Hematopoietic multipotent progenitor cell treated with erythropoietin and hydrocortisone succinate and interleukin-3 and kit ligand, for 17 days (in vitro differentiated cells): Measurements from ENCODE around the gene CTRB2.
"Not testable (repeated sequence)": the region's sequence is repeated elsewhere in the genome, so short reads cannot be mapped to it uniquely, and the experiment has no call there.

Experiments
- DNase-seq: peaks from one replicate; pipeline ENCODE4 v3.0.0-alpha.2; 2015; ENCODE audit warnings: low spot score

The CTRB2 gene

GRCh38 chr16:75242436-75243078 is 35.6 kb upstream of the CTRB2 start:
- DNase-seq, result not testable (repeated sequence)

DNA sequence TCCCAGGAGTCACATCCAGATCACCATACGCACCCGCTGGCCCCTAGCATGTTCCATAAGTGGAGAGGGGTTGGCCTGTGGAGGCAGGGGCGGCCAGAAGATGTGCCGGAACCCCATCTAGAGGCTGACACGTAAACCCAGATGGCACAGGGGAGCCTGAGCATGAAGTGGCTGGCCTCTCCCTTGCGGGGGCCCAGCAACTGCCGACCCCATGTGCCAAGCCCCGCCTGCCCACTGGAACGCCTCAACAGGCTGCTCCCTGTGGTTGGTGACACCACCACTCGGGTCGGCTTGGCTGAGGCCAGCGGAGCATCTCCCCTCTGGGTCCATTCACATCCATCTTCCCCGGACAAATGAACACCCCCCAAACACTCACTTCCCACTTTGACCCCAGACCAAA is 35.0 kb upstream of the CTRB2 start:
- DNase-seq, result no peak

DNA sequence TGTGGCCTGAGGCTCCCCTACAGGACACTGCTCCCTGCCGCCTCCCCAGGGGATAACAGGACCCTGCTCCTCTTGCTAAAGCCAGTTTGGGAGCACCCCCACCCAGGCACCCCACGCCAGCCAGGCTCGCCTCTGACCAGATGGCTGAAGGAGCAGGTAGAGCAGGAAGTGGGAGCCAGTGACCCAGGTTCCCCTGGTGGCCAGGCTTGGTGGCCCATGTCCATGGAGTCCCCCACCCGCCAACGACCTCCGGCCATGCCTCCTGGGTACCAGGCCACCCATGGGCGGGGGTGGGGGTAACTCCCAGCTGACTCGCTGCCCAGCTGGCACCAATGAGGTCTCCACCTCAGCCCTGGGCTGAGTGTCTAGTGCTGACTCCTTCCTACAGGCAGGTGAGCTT is 34.5 kb upstream of the CTRB2 start:
- DNase-seq, result no peak

DNA sequence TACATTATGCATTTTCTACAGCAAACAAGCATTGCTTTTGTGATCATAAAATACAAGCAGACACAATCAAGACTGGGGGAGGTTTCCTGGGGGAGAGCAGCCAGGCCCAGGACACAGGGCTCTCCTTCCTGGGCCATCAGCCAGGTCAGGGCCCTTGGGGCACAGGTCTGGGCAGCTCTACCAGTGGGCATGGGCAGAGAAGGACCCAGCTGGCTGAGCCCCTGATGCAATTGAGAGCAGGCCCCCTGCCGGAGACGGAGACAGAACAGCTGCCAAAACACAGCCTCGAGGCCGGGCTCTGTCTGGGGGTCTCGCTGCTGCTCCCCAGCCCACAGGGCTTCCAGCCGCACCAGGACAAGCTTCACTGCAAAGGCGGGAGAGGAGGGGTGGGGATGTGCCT is 33.7 kb upstream of the CTRB2 start:
- DNase-seq, result not testable (repeated sequence)

- no peak for DNase-seq
Measured at GRCh38 chr16:75239542-75240122, 32.7 kb upstream of the CTRB2 start.

DNA sequence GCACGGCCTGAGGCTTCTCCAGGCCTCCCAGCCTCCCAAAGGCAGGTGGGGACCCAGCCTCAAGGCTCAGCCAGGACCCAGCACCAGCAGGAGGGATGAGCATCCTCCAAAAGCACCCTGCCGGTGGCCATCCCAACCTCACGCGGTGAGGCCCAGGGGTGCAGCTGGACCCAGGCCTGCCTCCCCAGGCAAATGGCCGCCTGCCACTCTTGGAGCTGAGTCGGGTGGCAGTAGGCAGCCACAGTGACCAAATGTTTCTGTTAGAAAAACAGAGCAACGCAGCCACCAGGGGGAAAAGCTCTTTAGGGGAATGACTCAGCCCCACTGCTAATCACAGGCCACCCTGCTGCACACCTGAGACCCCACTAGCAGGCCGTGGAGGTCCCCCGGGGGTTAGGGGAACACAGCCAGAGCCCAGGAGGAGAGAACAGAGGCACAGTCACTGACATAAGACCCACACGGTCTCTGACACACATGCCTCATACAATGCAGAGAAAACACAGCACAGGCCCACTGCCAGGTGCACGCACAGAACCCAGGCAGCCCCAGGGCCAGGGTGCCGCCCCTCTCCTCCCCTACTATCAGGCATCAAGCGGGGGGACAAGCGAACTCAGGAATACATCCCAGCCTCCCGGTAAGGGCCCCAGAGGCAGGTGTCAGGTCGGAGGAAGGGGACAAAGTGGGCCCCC is 32.0 kb upstream of the CTRB2 start:
- DNase-seq, result no peak

DNA sequence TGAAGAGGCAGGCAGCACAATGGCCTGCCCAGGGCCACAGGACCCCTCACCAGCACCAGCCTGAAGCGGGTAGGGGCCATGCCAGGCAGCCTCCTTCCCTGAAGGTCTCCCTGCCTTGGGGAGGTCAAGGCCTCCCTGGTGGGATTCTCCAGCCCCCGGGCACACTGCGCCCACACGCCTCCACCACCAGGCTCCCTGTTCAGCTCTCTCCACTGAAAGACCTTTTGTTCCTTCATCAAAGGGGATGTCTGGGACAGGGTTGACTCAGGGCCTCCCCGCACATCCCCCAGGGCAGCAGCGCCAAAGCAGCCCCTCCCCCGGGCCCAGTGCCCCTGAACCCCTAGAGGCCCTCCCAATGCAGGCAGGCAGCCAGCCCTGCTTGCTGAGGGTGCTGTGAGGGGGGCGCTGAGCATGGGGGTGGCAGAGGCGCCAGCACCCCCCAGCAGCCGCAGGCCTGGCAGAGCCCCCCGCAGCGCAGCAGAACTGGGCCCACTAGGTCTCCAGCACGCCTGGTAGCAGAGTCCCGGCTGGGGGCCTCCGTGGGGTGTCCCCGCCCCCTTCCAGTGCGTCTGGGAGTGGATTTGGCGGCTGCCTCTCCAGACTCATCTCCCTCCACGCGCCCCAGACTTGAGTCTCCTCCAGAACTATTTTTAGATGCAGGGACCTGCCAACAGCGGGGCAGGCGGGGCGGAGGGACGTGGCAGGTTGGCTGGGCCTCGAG is 31.3 kb upstream of the CTRB2 start:
- no peak for DNase-seq

- DNase-seq, result no peak
Measured at GRCh38 chr16:75237398-75238131, 30.6 kb upstream of the CTRB2 start.

DNA sequence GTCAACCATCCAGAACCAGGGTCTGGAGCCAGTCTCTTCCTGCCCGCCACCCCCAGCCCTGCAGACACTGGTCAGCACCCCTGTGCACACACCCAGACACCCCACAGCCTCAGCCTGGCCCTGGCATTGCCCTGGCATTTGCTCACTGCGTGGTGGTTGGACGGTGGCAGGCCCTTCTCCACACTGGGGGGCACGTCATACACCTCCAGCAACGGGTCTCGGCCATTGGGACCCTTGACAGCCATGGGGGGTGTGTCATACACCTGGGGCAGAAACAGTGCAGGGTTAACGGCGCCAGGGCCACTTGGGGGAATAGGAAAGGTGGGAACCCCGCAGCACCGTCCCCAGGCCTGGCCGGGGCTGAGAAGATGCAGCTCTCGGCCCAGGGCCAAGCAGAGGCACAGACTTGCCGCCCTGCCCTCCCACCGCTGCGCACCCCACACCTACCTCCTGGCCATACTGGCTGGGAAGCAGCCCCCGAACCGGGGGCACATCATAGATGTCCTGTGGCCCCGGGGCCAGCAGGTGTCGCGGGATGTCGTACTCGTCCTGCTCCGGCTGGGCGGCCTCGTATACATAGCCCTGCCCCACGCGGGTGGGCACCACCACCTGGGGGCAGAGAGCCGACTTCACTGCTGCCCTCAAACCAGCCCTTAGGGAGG is 29.9 kb upstream of the CTRB2 start:
- DNase-seq, result no peak

GRCh38 chr16:75236232-75236631 is 29.3 kb upstream of the CTRB2 start:
- DNase-seq, result no peak

DNA sequence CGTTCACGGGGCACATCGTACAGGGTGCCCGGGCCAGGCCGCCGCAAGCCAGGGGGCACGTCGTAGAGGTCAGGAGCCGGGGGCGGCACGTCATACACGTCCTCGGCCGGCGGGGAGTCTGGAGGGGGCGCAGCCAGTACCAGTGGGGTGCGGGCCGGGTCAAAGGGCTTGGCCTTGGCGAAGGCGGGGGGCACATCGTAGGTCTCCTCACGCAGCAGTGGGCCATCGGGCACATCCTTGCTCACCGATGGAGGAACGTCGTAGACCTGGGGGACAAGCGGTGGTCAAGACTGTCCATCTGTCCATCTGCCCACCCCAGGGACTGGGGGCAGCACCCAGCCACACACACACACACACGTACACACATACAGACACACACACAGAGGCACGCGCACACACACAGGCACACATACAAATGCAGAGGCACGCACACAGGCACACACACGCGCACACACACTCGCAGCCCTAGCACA is 28.8 kb upstream of the CTRB2 start:
- no peak for DNase-seq

- no peak for DNase-seq
Measured at GRCh38 chr16:75234856-75235696, 28.1 kb upstream of the CTRB2 start.

DNA sequence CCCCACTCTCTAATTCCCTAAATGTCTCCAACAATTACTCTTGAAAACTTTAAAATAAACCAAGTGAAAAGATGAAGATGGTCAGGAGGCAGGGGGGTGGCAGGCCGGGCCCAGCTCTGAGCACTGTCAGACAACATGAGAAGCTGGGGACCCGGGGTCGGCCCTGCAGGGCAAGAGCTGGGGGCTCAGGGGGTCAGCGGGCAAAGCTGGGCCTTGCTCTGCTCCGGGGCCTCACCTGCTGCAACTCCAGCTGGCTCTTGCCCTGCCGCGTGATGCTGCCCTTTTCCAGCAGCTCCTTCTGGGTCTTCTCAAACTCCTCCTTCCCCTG is 26.6 kb upstream of the CTRB2 start:
- no peak for DNase-seq

- no peak for DNase-seq
Measured at GRCh38 chr16:75231570-75231969, 24.6 kb upstream of the CTRB2 start.

DNA sequence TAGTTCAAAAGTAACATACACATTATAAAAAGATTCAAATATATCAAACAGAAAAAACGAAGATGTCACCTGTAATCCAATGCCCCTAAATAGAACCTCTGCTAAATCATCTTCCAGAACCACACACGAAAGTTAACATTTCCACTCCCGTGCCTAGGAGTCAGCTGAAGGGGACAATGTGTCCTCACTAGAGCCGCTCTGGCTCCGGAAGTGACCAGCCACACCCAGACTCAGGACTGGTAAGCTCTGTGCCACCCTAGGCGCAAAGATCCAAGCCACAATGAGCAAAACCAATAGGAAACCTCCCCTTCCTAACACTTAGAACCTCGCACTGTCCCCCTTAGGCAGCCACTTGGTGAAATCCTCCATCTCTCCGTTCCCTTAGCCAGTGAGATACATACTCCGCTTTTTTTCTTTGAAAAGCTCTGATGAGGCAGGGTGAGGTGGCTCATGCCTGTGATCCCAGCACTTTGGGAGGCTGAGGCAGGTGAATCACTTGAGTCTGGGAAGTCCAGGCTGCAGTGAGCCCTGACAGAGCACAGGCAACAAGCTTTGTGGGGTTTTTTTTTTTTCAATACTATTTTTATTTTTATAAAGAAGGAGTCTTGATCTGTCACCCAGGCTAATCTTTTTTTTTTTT is 23.6 kb upstream of the CTRB2 start:
- no peak for DNase-seq

GRCh38 chr16:75229172-75230031 is 22.4 kb upstream of the CTRB2 start:
- no peak for DNase-seq

GRCh38 chr16:75228143-75228976 is 21.4 kb upstream of the CTRB2 start:
- no peak for DNase-seq

DNA sequence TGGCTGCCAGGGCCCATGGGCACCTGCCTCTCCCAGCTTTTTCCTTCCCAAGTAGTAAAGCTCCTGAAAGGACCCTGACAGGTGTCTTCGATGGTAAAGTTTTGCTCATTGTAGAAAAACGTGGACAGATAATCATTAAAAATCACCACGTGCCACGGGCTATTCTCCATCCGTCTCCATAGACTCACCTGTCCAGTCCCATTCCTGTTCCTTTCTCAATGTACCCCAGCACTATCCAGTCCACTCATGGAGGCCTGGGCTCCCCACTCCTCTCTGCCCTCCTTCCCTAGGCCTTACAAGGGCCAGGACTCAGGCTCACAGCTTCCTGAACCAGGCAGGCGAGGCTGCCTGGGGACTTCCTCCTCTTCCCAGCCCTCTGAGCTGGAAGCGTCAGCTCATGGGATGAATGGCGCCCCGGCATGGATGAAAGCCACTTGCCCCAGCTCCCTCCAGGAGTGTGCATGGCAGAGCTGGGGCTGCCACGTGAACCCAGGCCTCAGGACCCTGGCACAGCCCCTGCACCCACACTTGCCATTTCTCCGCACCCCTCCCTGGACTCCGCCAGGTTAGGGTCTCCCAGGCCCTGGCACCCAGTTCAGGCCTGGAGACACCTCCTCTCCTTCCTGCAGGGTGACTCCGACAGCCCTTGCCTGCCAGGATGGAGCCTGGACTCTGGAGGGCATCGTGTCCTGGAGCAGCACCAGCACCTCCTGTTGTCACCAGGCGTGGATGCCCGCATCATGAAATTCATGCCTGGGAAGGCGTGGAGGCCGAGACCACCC is 20.6 kb upstream of the CTRB2 start:
- no peak for DNase-seq
